GM06990 (cell line): ENCODE results near the gene CDH8.
"Not testable (repeated sequence)": the region's sequence is repeated elsewhere in the genome, so short reads cannot be mapped to it uniquely, and the experiment has no call there.

Experiments
- DNase-seq: peaks from one replicate; pipeline ENCODE4 v3.0.0-alpha.2; 2011; ENCODE audit not compliant: insufficient read length; ENCODE audit errors: extremely low read depth
- H3K27me3 ChIP-seq: replicated peaks from 2 replicates; pipeline ENCODE4 v1.6.0; 2011; ENCODE audit warnings: low read length; ENCODE audit not compliant: control insufficient read depth, insufficient read depth
- H3K36me3 ChIP-seq: 2 replicates; pipeline ENCODE4 v1.5.1; 2011; ENCODE audit warnings: low read length; ENCODE audit not compliant: control insufficient read depth, insufficient read depth
- H3K4me3 ChIP-seq: replicated peaks from 2 replicates; pipeline ENCODE4 v1.5.1; 2011; ENCODE audit warnings: low read depth, mild to moderate bottlenecking, control low read depth, low read length
- CTCF ChIP-seq: IDR thresholded peaks from 2 replicates; pipeline ENCODE4 v1.5.1; 2011; ENCODE audit warnings: low read length, control low read depth, mild to moderate bottlenecking, inconsistent platforms; ENCODE audit not compliant: insufficient read depth, poor library complexity, severe bottlenecking

CDH8 gene

GRCh38 chr16:61715393-61715792 lies 320.8 kb downstream of the CDH8 start:
- Histone ChIP-seq H3K4me3 (no peak overlapping the region), H3K36me3 (no peaks in the 10 kb centered on the region), H3K27me3 (no peaks in the 10 kb centered on the region)
- TF ChIP-seq CTCF, result no peak
- DNase-seq, result no peak

- Histone ChIP-seq H3K27me3 (no peaks in the 10 kb centered on the region), H3K4me3 (no peak overlapping the region), H3K36me3 (no peaks in the 10 kb centered on the region)
- TF ChIP-seq CTCF, result no peak
- no peak for DNase-seq
Observed at GRCh38 chr16:61713787-61714186, 322.5 kb downstream of the CDH8 start.

GRCh38 chr16:61699640-61700039 lies 336.6 kb downstream of the CDH8 start:
- H3K27me3 ChIP-seq, H3K36me3 ChIP-seq, H3K4me3 ChIP-seq, DNase-seq: not testable (repeated sequence)

- Histone ChIP-seq H3K4me3 (no peak overlapping the region), H3K36me3 (no peaks in the 10 kb centered on the region), H3K27me3 (no peaks in the 10 kb centered on the region)
- TF ChIP-seq CTCF, result no peak
- no peak for DNase-seq
Observed at GRCh38 chr16:61684541-61684940, 351.7 kb downstream of the CDH8 start.

- no peak for DNase-seq
- H3K27me3 ChIP-seq, result no peaks in the 10 kb centered on the region
- H3K36me3 ChIP-seq, result no peaks in the 10 kb centered on the region
- no peak for TF ChIP-seq CTCF
- H3K4me3 ChIP-seq, result no peak overlapping the region
Observed at GRCh38 chr16:61681673-61682072, 354.6 kb downstream of the CDH8 start.

GRCh38 chr16:61681124-61681523 lies 355.1 kb downstream of the CDH8 start:
- no peaks in the 10 kb centered on the region for H3K27me3 ChIP-seq
- no peak overlapping the region for H3K4me3 ChIP-seq
- no peak for DNase-seq
- no peak for TF ChIP-seq CTCF
- no peaks in the 10 kb centered on the region for H3K36me3 ChIP-seq
